Measurements from ENCODE around the gene TM6SF1.

DNA sequence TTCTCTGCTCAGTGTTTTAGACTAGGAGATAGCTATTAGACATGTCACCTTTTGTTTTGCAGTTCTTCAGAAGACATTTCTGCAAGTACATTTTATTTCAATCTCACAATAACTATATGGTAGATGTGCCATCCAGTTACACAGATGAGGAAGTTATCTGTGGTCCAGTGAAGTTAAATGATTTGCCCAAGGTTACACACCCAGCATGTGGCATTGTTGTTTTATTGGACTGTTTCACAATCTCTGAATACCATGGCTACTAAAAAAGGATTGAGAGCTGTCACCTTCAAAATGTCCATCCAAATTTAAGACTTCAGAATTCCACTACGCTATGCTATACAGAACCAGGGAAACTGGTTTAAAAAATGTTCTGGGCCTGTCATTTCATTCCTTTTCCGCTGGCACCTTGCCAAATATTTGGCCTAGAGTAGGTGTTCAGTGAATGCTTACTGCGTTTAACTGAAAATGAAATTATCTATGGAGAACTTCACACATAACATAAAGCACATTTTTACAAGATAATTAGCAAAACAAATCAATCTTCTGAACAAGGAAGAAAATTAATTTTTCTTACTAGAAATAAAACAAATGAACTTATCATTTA is 20.2 kb downstream of the TM6SF1 start:
- TF ChIP-seq LEF1 (IDR thresholded peaks at IDR 0.05; ENCODE audit: borderline replicate concordance) (no peak), ZNF384 (IDR thresholded peaks at IDR 0.05) (no peak)

Measured in HEK293T (cell line).